Fibroblast of lung (primary cell): ENCODE data around the gene CDH10.

Experiments used
- EZH2 ChIP-seq: IDR thresholded peaks from 2 replicates; pipeline ENCODE4 v1.5.1; 2012; ENCODE audit warnings: low read length, control low read depth, mild to moderate bottlenecking; ENCODE audit errors: missing control alignments
- TF ChIP-seq, protein P1 (sequence below), 2 donors: IDR thresholded peaks in 1 of 2; conservative IDR thresholded peaks in 1 of 2; 1 replicate in 1 of 2; 2 replicates in 1 of 2; pipeline ENCODE4 v1.5.1; 2011 to 2012; ENCODE audit warnings: low read length in 2 of 2, control low read depth in 1 of 2, inconsistent platforms in 1 of 2, low read depth in 1 of 2, mild to moderate bottlenecking in 1 of 2

- TF ChIP-seq, protein P1, sequence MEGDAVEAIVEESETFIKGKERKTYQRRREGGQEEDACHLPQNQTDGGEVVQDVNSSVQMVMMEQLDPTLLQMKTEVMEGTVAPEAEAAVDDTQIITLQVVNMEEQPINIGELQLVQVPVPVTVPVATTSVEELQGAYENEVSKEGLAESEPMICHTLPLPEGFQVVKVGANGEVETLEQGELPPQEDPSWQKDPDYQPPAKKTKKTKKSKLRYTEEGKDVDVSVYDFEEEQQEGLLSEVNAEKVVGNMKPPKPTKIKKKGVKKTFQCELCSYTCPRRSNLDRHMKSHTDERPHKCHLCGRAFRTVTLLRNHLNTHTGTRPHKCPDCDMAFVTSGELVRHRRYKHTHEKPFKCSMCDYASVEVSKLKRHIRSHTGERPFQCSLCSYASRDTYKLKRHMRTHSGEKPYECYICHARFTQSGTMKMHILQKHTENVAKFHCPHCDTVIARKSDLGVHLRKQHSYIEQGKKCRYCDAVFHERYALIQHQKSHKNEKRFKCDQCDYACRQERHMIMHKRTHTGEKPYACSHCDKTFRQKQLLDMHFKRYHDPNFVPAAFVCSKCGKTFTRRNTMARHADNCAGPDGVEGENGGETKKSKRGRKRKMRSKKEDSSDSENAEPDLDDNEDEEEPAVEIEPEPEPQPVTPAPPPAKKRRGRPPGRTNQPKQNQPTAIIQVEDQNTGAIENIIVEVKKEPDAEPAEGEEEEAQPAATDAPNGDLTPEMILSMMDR (conservative IDR thresholded peaks at IDR 0.05 in 1 of 2, IDR thresholded peaks at IDR 0.05 in 1 of 2; ENCODE audit: low read depth in 1 of 2, low read length in 2 of 2): no peak
- TF ChIP-seq EZH2: no peak
Observed at GRCh38 chr5:24571302-24571701, 73.5 kb downstream of the CDH10 start.
